HG03342 (cell line): ENCODE measurements around the gene CPLANE1.

Source experiments
- ATAC-seq: cut with Tn5 transposase; IDR thresholded peaks from one replicate; pipeline ENCODE4 v1.9.1; 2021; ENCODE audit warnings: mild to moderate bottlenecking, moderate library complexity; ENCODE audit not compliant: unreplicated experiment

Gene CPLANE1

GRCh38 chr5:37071901-37072581, 177.1 kb downstream of the CPLANE1 start:
- ATAC-seq, result no peak

- no peak for ATAC-seq
Measured at GRCh38 chr5:37071487-37071886, 177.7 kb downstream of the CPLANE1 start.

GRCh38 chr5:37064442-37064841, 184.7 kb downstream of the CPLANE1 start:
- no peak for ATAC-seq

GRCh38 chr5:37063739-37064138, 185.4 kb downstream of the CPLANE1 start:
- ATAC-seq, result no peak

GRCh38 chr5:37060030-37060429, 189.1 kb downstream of the CPLANE1 start:
- no peak for ATAC-seq

- no peak for ATAC-seq
Measured at GRCh38 chr5:37056762-37057161, 192.4 kb downstream of the CPLANE1 start.
